SK-N-SH (cell line): ENCODE results near the gene KCND1. TPM values are rescaled to one million over a fixed set of nuclear protein-coding genes. Genes with fewer than 3 reads are reported as not detected.

Experiments used
- CTCF ChIA-PET: fragments of 300-600, 350-600 bp; formaldehyde crosslinking; extraction: SDS; loops from one replicate; lab custom pipeline; 2021; lab: Yijun Ruan, JAX
- POLR2A ChIA-PET: fragments of 350-600 bp; sonication (Branson Sonifier 250); formaldehyde crosslinking; extraction: SDS; loops from one replicate; lab custom pipeline; 2020; ENCODE audit warnings: antibody characterized with exemption, inconsistent platforms; lab: Yijun Ruan, JAX
- DNase-seq: peaks from one replicate; pipeline ENCODE4 v3.0.0; 2012
- H2AFZ ChIP-seq: fragments of 200-600 bp; sonication (generic); 2 replicates; pipeline ENCODE4 v1.8.1; 2016; ENCODE audit warnings: antibody characterized with exemption, mild to moderate bottlenecking, low read depth
- H3F3A ChIP-seq: fragments of 200-600 bp; sonication (generic); replicated peaks from 2 replicates; pipeline ENCODE3; 2016; ENCODE audit warnings: antibody characterized with exemption, mild to moderate bottlenecking; ENCODE audit not compliant: insufficient read depth
- H3K27ac ChIP-seq, 2 experiments: fragments of 200-500 bp in 1 of 2; fragments of 200-600 bp in 1 of 2; sonication (Bioruptor generic) in 1 of 2; sonication (generic), shearing (Covaris generic) in 1 of 2; 2 replicates each; pipeline versions ENCODE4 v1.5.1 to v1.6.1; 2014 to 2016; ENCODE audit warnings: low read depth in 2 of 2, inconsistent platforms in 1 of 2, low read length in 1 of 2, mild to moderate bottlenecking in 1 of 2, mixed read lengths in 1 of 2
- H3K27me3 ChIP-seq: fragments of 200-600 bp; sonication (generic), shearing (Covaris generic); 2 replicates; pipeline ENCODE4 v1.6.1; 2016; ENCODE audit warnings: mixed run types; ENCODE audit not compliant: insufficient read depth
- H3K36me3 ChIP-seq, 2 experiments: fragments of 200-500 bp in 1 of 2; fragments of 200-600 bp in 1 of 2; sonication (Bioruptor generic) in 1 of 2; sonication (generic) in 1 of 2; replicated peaks in 1 of 2; 2 replicates each; pipeline versions ENCODE3 to v1.5.1; 2014 to 2016; ENCODE audit warnings: low read length in 1 of 2, mild to moderate bottlenecking in 1 of 2; ENCODE audit not compliant: insufficient read depth in 2 of 2, control insufficient read depth in 1 of 2
- H3K4me1 ChIP-seq, 2 experiments: fragments of 200-500 bp in 1 of 2; fragments of 200-600 bp in 1 of 2; sonication (Bioruptor generic) in 1 of 2; sonication (generic), shearing (Covaris generic) in 1 of 2; 2 replicates each; pipeline versions ENCODE4 v1.5.1 to v1.6.1; 2014 to 2016; ENCODE audit warnings: low read depth in 1 of 2, low read length in 1 of 2, mixed run types in 1 of 2; ENCODE audit not compliant: insufficient read depth in 2 of 2, control insufficient read depth in 1 of 2
- H3K4me2 ChIP-seq: fragments of 200-600 bp; sonication (generic), shearing (Covaris generic); 2 replicates; pipeline ENCODE4 v1.6.1; 2017; ENCODE audit warnings: mixed run types
- H3K4me3 ChIP-seq, 2 experiments: fragments of 200-500 bp in 1 of 2; fragments of 200-600 bp in 1 of 2; sonication (Bioruptor generic) in 1 of 2; sonication (generic), shearing (Covaris generic) in 1 of 2; 2 replicates each; pipeline versions ENCODE4 v1.5.1 to v1.8.1; 2014 to 2016; ENCODE audit warnings: low read depth in 2 of 2, inconsistent platforms in 1 of 2, low read length in 1 of 2, mild to moderate bottlenecking in 1 of 2, mixed read lengths in 1 of 2, moderate library complexity in 1 of 2
- H3K79me2 ChIP-seq: fragments of 200-600 bp; sonication (generic); 2 replicates; pipeline ENCODE4 v1.8.1; 2017; ENCODE audit warnings: mild to moderate bottlenecking; ENCODE audit not compliant: insufficient read depth
- H3K9ac ChIP-seq: fragments of 200-600 bp; sonication (generic); 2 replicates; pipeline ENCODE4 v1.6.1; 2017; ENCODE audit warnings: mixed run types
- H3K9me2 ChIP-seq: fragments of 200-600 bp; sonication (generic); 2 replicates; pipeline ENCODE4 v1.6.1; 2017; ENCODE audit warnings: mixed run types
- H3K9me3 ChIP-seq: fragments of 200-600 bp; sonication (generic); 2 replicates; pipeline ENCODE4 v1.6.1; 2017; ENCODE audit warnings: mixed run types, mild to moderate bottlenecking, moderate library complexity
- H4K20me1 ChIP-seq: fragments of 200-600 bp; sonication (generic); 2 replicates; pipeline ENCODE4 v1.6.1; 2017; ENCODE audit warnings: mild to moderate bottlenecking, mixed run types; ENCODE audit not compliant: insufficient read depth
- ELF1 ChIP-seq: IDR thresholded peaks from 2 replicates; pipeline ENCODE4 v1.4.0; 2012
- EP300 ChIP-seq, 2 experiments: IDR thresholded peaks; 2 replicates each; pipeline versions ENCODE4 v1.4.0 to v1.6.1; 2012; ENCODE audit warnings: borderline replicate concordance in 1 of 2, low read depth in 1 of 2, low read length in 1 of 2
- FOXM1 ChIP-seq: IDR thresholded peaks from 2 replicates; pipeline ENCODE4 v1.4.0; 2012; ENCODE audit warnings: low read depth, mild to moderate bottlenecking
- IRF3 ChIP-seq: fragments of 150-350 bp; IDR thresholded peaks from 2 replicates; pipeline ENCODE4 v1.6.1; 2016; ENCODE audit warnings: mild to moderate bottlenecking, low read depth, low read length
- MAX ChIP-seq: IDR thresholded peaks from 2 replicates; pipeline ENCODE4 v1.4.0; 2012; ENCODE audit warnings: low read depth
- NFIC ChIP-seq: IDR thresholded peaks from 2 replicates; pipeline ENCODE4 v1.4.0; 2012; ENCODE audit warnings: borderline replicate concordance
- REST ChIP-seq: IDR thresholded peaks from 2 replicates; pipeline ENCODE4 v1.6.1; 2012; ENCODE audit warnings: mild to moderate bottlenecking, low read depth, low read length, moderate library complexity
- RFX5 ChIP-seq: IDR thresholded peaks from 2 replicates; pipeline ENCODE4 v1.6.1; 2012; ENCODE audit warnings: mild to moderate bottlenecking, improper control_type of control experiment, low read length
- SIN3A ChIP-seq: IDR thresholded peaks from 2 replicates; pipeline ENCODE4 v1.6.1; 2012; ENCODE audit warnings: low read depth, mild to moderate bottlenecking, low read length, moderate library complexity, borderline replicate concordance
- TAF1 ChIP-seq: IDR thresholded peaks from 2 replicates; pipeline ENCODE4 v1.6.1; 2012; ENCODE audit warnings: low read depth, mild to moderate bottlenecking, low read length, moderate library complexity, borderline replicate concordance
- TEAD4 ChIP-seq: IDR thresholded peaks from 2 replicates; pipeline ENCODE4 v1.4.0; 2012; ENCODE audit warnings: mild to moderate bottlenecking, borderline replicate concordance; ENCODE audit not compliant: insufficient read depth
- USF1 ChIP-seq: IDR thresholded peaks from 2 replicates; pipeline ENCODE4 v1.4.0; 2012; ENCODE audit warnings: low read depth, borderline replicate concordance
- WGBS: methylation state at CpG from one replicate; pipeline ENCODE4 v1.1.6; 2017; ENCODE audit warnings: low lambda C conversion rate; 5-methylcytosine and 5-hydroxymethylcytosine counted together
- polyA plus RNA-seq, 3 experiments: library from polyadenylated mRNA; depleted of rRNA; stranded (reverse); fragments of >200 nt; gene quantifications; 2 replicates each; pipeline ENCODE4 v1.2.3, GENCODE V29; 2012

Gene KCND1
- polyA plus RNA-seq, 1 of the 3 experiments (the other 2 are of a cell fraction) = 1.2 TPM

GRCh38 chrX:48927736-48928382 is 43.8 kb downstream of the KCND1 start:
- no peaks in the 10 kb centered on the region for H4K20me1 ChIP-seq
- H3K4me3 ChIP-seq = no peak overlapping the region
- 93% methylated on average over 2 of the region's 2 CpGs for WGBS
- H3K9ac ChIP-seq = no peak overlapping the region
- H3K79me2 ChIP-seq = no peaks in the 10 kb centered on the region
- H3K4me2 ChIP-seq = no peak overlapping the region
- POLR2A ChIA-PET = interaction anchor here (0.6 kb wide), 1 partner anchor 672 kb away, joined by 3 read pairs; no protein-coding TSS in a partner anchor
- no peaks in the 10 kb centered on the region for H3K27me3 ChIP-seq
- no peaks in the 10 kb centered on the region for H3K4me1 ChIP-seq
- H3K9me3 ChIP-seq = no peaks in the 10 kb centered on the region
- H3K9me2 ChIP-seq = no peaks in the 10 kb centered on the region
- no peak overlapping the region for H2AFZ ChIP-seq
- CTCF ChIA-PET = interaction anchor here (0.9 to 1.6 kb wide), 3 partner anchors 12 to 18 kb away, joined by 3 to 10 read pairs (median 4); no protein-coding TSS in a partner anchor
- DNase-seq = no peak
- no peak for TF ChIP-seq EP300 (IDR thresholded peaks at IDR 0.05; ENCODE audit: borderline replicate concordance in 1 of 2, low read depth in 1 of 2, low read length in 1 of 2)
- TF ChIP-seq, all 33 proteins: peak for 0
- Histone ChIP-seq H3K27ac (no peak overlapping the region), H3K36me3 (peaks cover 20 to 50% of the 10 kb centered on the region in 2 experiments), H3F3A (no peaks in the 10 kb centered on the region)

GRCh38 chrX:48927123-48927522 is 44.5 kb downstream of the KCND1 start:
- Histone ChIP-seq H3K9me3 (no peaks in the 10 kb centered on the region), H3K27ac (no peak overlapping the region), H3K9me2 (no peaks in the 10 kb centered on the region)
- WGBS = 94% methylated on average over 5 of the region's 5 CpGs
- no peak for TF ChIP-seq TEAD4
- no peak for TF ChIP-seq USF1
- TF ChIP-seq IRF3 = no peak
- TF ChIP-seq, all 33 proteins: peak for 0
- H3K79me2 ChIP-seq = no peaks in the 10 kb centered on the region
- no peak overlapping the region for H3K9ac ChIP-seq
- CTCF ChIA-PET = interaction anchor here (0.8 to 1.6 kb wide), 2 partner anchors 9 to 13 kb away, joined by 3 to 10 read pairs; no protein-coding TSS in a partner anchor
- H3K4me2 ChIP-seq = no peak overlapping the region
- no peaks in the 10 kb centered on the region for H4K20me1 ChIP-seq
- no peaks in the 10 kb centered on the region for H3F3A ChIP-seq
- H3K4me1 ChIP-seq = no peaks in the 10 kb centered on the region
- H2AFZ ChIP-seq = no peak overlapping the region
- no peak overlapping the region for H3K4me3 ChIP-seq
- no peaks in the 10 kb centered on the region for H3K27me3 ChIP-seq
- H3K36me3 ChIP-seq = peaks cover 19 to 55% of the 10 kb centered on the region in 2 experiments
- no peak for DNase-seq
- POLR2A ChIA-PET = no interaction called here

- H3K9me3 ChIP-seq = no peaks in the 10 kb centered on the region
- DNase-seq = no peak
- POLR2A ChIA-PET = no interaction called here
- no peak for TF ChIP-seq MAX
- no peak for TF ChIP-seq TAF1
- no peak for TF ChIP-seq REST
- no peak for TF ChIP-seq FOXM1
- no peak for TF ChIP-seq EP300 (IDR thresholded peaks at IDR 0.05; ENCODE audit: borderline replicate concordance in 1 of 2, low read depth in 1 of 2, low read length in 1 of 2)
- TF ChIP-seq SIN3A = no peak
- TF ChIP-seq RFX5 = no peak
- TF ChIP-seq USF1 = no peak
- TF ChIP-seq ELF1 = no peak
- TF ChIP-seq NFIC = no peak
These were observed 47.4 kb downstream of the KCND1 start for GRCh38 chrX:48924270-48924669.

More at GRCh38 chrX:48924270-48924669, 47.4 kb downstream of the KCND1 start:
- no peaks in the 10 kb centered on the region for H3K79me2 ChIP-seq
- CTCF ChIA-PET = no interaction called here
- H3K27ac ChIP-seq = no peak overlapping the region
- H3K36me3 ChIP-seq = peaks cover 6 to 56% of the 10 kb centered on the region in 2 experiments
- H2AFZ ChIP-seq = no peak overlapping the region
- 100% methylated on average over 5 of the region's 5 CpGs for WGBS
- no peak overlapping the region for H3K4me2 ChIP-seq
- no peaks in the 10 kb centered on the region for H3K9me2 ChIP-seq
- no peaks in the 10 kb centered on the region for H3K27me3 ChIP-seq
- H3K4me3 ChIP-seq = no peak overlapping the region
- peaks cover 4 to 13% of the 10 kb centered on the region in 2 experiments; a peak in 2 of 4 replicates for H3K4me1 ChIP-seq
- H3F3A ChIP-seq = peaks cover 12% of the 10 kb centered on the region
- H4K20me1 ChIP-seq = 0 out of 2 replicates have a peak, but pooled peaks cover 8% of the 10 kb centered on the region
- no peak overlapping the region for H3K9ac ChIP-seq
